IPS-18a (cell line): Measurements from ENCODE around the gene POLR1A.

ENCODE experiments used
- H3K27ac ChIP-seq: one replicate; pipeline ENCODE4 v1.5.1; 2013; ENCODE audit warnings: low read length
- H3K27me3 ChIP-seq: one replicate; pipeline ENCODE4 v1.6.1; 2013; ENCODE audit warnings: mild to moderate bottlenecking, low read length; ENCODE audit not compliant: control insufficient read depth, insufficient read depth
- H3K36me3 ChIP-seq: one replicate; pipeline ENCODE4 v1.6.1; 2013; ENCODE audit warnings: low read depth, low read length; ENCODE audit not compliant: control insufficient read depth
- H3K4me1 ChIP-seq: one replicate; pipeline ENCODE4 v1.6.1; 2013; ENCODE audit warnings: low read depth, low read length; ENCODE audit not compliant: control insufficient read depth
- H3K4me3 ChIP-seq: one replicate; pipeline ENCODE4 v1.5.1; 2013; ENCODE audit warnings: low read length
- H3K9ac ChIP-seq: one replicate; pipeline ENCODE4 v1.6.1; 2013; ENCODE audit warnings: mild to moderate bottlenecking, low read length, moderate library complexity
- H3K9me3 ChIP-seq: one replicate; pipeline ENCODE4 v1.6.1; 2013; ENCODE audit warnings: low read depth, low read length; ENCODE audit not compliant: control insufficient read depth

Gene POLR1A

DNA sequence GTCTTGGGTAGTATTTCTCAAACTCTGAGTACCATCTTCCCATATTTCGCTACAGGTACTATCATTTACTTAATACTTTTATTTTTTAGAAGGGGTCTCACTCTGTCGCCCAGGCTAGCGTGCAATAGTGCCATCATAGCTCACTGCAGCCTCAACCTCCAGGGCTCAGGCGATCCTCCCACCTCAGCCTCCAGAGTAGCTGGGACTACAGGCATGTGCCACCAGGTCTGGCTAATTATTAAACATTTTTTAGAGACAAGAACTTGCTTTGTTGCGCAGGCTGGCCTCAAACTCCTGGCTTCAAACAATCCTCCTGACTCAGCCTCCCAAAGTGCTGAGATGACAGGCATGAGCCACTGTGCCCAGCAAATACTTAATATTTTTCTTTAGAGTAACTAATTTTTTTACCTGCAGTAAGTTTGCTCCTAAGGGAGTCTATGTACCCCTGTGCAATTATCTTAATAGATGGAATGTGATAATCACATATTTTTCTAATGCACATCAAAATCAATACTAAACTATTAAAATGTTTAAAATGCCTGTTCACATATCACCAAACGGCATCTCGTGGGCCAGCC, 116.3 kb downstream of the POLR1A start:
- Histone ChIP-seq H3K4me1 (no peaks in the 10 kb centered on the region), H3K27ac (no peak overlapping the region), H3K9me3 (no peaks in the 10 kb centered on the region), H3K9ac (no peak overlapping the region), H3K4me3 (no peak overlapping the region), H3K27me3 (no peaks in the 10 kb centered on the region), H3K36me3 (no peaks in the 10 kb centered on the region)

DNA sequence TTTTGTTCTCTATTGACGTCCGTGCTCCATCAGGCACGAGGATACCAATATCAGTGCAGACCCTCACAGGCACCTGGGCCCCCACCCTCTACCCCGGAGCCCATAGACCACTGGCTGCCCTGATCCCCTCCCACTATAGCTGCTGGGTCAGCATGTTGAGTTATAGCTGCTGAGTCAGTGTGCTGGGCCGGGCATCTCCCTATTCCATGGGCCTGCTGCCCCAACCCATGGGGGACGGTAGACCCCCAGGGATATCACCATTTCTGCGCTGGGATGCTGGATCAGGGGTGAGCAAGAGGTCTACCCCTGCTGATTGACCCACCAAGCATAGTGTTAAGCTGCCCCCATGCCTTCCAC, 116.8 kb downstream of the POLR1A start:
- Histone ChIP-seq H3K27ac (no peak overlapping the region), H3K4me1 (no peaks in the 10 kb centered on the region), H3K36me3 (no peaks in the 10 kb centered on the region)

DNA sequence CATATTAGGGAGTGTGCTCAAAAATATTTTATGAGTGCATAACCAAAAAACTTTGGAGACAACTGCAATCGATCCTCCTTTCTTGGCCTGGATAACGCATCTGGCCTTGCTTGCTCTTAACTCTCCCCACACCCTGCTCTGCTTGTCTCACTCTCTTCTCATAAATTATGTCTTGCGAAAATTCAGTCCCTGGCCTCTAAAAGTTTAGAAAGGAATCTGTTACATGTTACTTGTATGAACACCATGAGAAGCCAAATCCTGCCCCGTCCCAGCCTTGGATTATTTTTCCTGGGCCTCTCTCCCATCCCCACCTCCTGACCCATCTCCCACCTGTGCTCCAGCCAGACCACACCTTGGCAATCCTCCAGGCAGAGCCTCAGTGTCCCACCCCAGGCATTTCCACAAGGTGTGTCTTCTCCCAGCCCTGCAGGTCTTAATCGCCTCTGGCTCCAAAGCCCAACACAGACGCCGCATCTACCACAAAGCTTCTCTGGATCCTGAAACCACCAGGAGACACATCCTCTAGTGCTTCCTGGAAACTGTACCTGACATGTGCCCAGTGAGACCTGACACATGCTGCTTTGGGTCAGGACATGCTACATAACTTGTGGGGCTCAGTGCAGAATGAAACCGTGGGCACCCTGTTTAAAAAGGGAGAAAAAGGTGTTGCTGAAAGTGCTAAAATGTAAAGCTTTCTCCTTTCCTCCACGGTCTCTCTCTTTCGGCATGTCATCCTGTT, 117.3 kb downstream of the POLR1A start:
- no peaks in the 10 kb centered on the region for H3K27me3 ChIP-seq
- no peak overlapping the region for H3K9ac ChIP-seq
- H3K4me3 ChIP-seq, result no peak overlapping the region
- H3K36me3 ChIP-seq, result no peaks in the 10 kb centered on the region
- no peaks in the 10 kb centered on the region for H3K4me1 ChIP-seq
- H3K9me3 ChIP-seq, result no peaks in the 10 kb centered on the region
- no peak overlapping the region for H3K27ac ChIP-seq

More for the DNA sequence above, 116.8 kb downstream of the POLR1A start:
- H3K9ac ChIP-seq, result no peak overlapping the region
- H3K9me3 ChIP-seq, result no peaks in the 10 kb centered on the region
- no peaks in the 10 kb centered on the region for H3K27me3 ChIP-seq
- no peak overlapping the region for H3K4me3 ChIP-seq

DNA sequence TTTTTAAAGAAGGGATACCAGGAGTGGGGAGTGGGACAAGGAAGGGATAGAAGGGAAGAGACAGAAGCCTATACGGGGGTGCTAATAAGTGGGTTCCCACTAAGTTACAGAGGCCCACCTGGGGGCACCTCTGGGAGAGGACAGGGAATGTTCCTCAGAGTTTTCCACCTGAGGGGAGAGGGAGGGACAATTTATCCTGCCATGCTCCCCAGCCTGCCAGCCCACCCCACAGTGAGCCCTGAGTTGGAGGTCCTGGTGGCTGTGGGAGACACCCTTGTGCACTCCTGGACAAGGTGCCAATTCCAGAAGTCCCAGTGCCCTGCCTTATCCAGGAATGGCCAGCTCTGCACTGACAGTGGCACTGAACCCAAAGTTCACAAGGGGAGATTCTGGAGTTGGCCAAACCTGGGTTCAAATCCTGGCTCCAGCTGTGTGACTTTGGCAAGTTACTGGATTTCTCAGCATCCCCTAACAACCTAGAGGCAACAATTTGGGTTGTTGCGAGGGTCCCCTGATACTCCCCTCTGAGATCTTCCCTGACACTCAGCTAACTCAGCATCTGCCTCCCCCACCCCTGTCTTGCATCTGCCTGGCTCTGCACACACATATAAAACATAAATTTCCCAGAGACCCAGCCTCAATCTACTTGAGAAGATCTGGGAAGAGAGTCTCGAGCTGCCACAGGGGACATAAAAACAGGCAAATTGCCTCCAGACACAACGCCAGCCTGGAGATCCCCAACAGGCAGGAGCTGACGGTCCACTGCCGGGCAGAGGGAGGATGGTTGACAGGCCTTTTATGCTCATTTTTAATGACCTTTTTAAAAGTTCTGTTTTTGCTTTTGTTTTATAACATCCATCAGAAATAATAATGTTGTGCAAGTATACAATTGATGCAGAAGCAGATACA, 118.2 kb downstream of the POLR1A start:
- H3K27ac ChIP-seq, result no peak overlapping the region
- no peaks in the 10 kb centered on the region for H3K4me1 ChIP-seq
- no peak overlapping the region for H3K4me3 ChIP-seq
- H3K9ac ChIP-seq, result no peak overlapping the region
- H3K27me3 ChIP-seq, result no peaks in the 10 kb centered on the region
- no peaks in the 10 kb centered on the region for H3K9me3 ChIP-seq
- H3K36me3 ChIP-seq, result no peaks in the 10 kb centered on the region

DNA sequence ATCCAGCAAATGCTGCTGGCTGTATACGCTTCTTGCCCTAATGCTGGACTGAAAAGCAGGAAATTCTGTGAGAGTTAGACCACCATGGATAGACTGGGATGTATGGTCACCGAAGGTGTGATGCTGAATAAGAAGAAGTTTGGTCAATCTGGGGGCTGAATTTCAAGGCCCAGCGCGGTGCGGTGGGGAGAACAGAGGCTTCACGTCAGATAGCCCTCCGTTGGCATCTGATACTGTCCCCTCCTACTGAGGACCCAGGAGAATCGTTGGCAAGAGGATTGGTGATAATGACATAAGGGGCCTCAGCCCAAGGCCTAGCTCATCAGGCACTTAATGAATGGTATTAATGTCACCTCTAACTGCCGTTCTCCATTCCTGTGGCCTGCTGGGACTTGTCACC, 119.6 kb downstream of the POLR1A start:
- no peak overlapping the region for H3K4me3 ChIP-seq
- H3K9me3 ChIP-seq, result no peaks in the 10 kb centered on the region

DNA sequence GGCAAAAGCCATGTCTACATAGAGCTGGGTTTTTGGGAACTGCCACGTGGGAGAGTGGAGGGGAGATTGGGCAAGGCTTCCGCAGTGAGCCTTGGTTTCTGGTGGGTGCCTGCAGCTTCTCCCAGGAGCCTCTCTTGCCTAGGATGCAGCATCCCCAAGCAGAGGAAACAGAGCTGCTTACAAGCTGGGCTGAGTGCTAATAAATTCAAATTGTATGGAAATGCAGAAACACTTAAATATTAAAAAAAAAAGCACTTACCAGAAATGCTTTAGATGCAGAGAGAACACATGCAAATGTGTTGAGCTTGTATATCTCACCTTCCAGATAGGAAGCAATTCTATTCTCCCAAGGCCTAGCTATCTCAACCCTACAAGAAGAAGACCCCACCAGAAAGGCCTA, 120.9 kb downstream of the POLR1A start:
- H3K4me3 ChIP-seq, result no peak overlapping the region
- no peaks in the 10 kb centered on the region for H3K27me3 ChIP-seq
- no peak overlapping the region for H3K27ac ChIP-seq
- no peak overlapping the region for H3K9ac ChIP-seq
- no peaks in the 10 kb centered on the region for H3K36me3 ChIP-seq
- H3K4me1 ChIP-seq, result no peaks in the 10 kb centered on the region
- no peaks in the 10 kb centered on the region for H3K9me3 ChIP-seq

More for the DNA sequence above, 119.6 kb downstream of the POLR1A start:
- no peaks in the 10 kb centered on the region for H3K4me1 ChIP-seq
- H3K27ac ChIP-seq, result no peak overlapping the region
- no peak overlapping the region for H3K9ac ChIP-seq
- H3K36me3 ChIP-seq, result no peaks in the 10 kb centered on the region
- no peaks in the 10 kb centered on the region for H3K27me3 ChIP-seq

DNA sequence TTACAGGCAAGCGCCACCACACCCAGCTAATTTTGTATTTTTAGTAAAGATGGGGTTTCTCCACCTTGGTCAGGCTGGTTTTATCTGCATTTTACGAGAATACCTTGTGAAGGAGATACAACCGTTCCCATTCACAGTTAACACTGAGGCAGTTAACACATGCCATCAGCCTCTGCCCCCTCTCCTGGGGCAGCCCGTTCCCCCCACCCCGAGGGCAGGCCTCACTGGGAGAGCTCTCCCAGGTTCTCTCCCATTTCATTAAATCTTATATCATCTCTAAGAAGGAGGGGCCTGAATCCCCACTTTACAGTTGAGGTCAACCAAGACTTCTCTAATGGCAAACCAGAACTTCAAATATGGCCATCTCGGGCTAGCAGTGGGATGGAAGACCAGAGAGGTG, 121.9 kb downstream of the POLR1A start:
- H3K4me1 ChIP-seq, result no peaks in the 10 kb centered on the region
- no peak overlapping the region for H3K9ac ChIP-seq
- no peaks in the 10 kb centered on the region for H3K9me3 ChIP-seq
- no peaks in the 10 kb centered on the region for H3K27me3 ChIP-seq
- H3K27ac ChIP-seq, result no peak overlapping the region
- no peak overlapping the region for H3K4me3 ChIP-seq
- no peaks in the 10 kb centered on the region for H3K36me3 ChIP-seq

DNA sequence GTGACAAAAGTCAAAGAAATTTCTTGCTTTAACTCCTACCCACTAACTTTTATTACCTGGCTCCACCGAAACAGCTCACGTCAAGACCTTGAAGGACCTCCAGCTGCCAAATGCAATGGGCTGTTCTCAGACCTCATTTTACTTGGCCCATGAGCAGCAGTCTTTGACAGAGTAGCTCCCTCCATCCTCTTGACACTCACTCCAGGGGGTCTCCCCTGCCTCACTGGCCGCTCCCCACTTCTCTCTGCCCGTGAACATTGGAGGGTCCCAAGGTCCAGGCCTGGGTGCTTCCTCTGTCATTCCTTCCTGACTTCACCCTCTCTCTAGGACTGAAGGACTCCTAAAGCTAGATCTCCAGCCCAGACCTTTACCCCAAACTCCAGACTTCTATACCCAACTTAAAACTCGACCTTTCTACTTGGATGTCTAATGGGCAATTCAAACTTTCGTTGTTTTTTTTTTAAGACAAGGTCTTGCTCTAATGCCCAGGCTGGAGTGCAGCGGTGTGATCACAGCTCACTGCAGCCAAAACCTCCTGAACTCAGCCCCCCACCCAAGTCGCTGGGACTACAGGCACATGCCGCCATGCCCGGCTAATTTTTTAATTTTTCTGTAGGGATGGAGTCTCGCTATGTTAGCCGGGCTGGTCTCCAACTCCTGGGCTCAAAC, 124.0 kb downstream of the POLR1A start:
- no peak overlapping the region for H3K27ac ChIP-seq
- no peaks in the 10 kb centered on the region for H3K27me3 ChIP-seq
- H3K36me3 ChIP-seq, result no peaks in the 10 kb centered on the region
- no peaks in the 10 kb centered on the region for H3K9me3 ChIP-seq
- no peak overlapping the region for H3K4me3 ChIP-seq
- H3K4me1 ChIP-seq, result no peaks in the 10 kb centered on the region
- no peak overlapping the region for H3K9ac ChIP-seq

DNA sequence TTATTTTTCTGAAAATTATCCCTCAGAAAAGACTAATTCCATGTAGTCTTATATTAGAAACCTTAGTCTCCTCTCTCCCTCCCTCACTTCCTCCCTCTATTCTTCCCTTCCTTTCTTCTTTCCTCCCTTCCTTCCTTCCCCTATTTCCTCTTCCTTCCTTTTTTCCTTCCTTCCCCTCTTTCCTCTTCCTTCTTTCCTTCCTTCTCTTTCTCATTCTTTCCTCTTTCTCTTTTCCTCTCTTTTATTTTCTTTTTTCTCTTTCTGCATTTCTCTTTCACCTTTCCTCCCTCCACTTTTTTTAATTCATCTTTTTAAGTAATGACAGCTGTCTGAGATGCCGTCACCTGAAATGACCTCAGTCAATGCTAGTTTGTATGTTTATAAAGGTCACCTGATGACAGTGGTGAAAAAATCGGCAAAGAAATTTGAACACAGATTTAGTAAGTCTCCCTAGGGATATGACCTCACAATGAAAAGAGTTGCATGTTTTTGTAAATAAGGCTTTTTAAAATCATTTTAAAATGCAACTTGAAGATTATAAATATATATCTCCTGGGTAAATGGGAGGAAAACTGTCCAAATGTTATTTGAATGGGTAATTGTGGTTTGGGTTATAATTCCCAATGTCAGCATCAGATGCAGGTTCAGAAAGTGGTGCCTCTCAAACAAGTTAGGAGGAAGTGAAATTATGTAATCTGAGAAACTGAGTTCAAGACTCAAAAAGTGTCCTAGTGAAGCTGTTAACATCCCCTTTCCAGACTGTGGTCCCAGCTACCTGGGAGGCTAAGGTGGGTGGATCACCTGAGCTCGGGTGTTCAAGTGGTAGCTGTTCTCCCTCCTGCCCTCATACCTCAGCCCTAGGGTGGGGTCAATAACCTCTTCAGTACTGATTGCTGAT, 126.6 kb downstream of the POLR1A start:
- no peaks in the 10 kb centered on the region for H3K4me1 ChIP-seq
- H3K9ac ChIP-seq, result no peak overlapping the region
- H3K4me3 ChIP-seq, result no peak overlapping the region
- H3K9me3 ChIP-seq, result no peaks in the 10 kb centered on the region
- H3K27ac ChIP-seq, result no peak overlapping the region
- no peaks in the 10 kb centered on the region for H3K27me3 ChIP-seq
- H3K36me3 ChIP-seq, result no peaks in the 10 kb centered on the region

DNA sequence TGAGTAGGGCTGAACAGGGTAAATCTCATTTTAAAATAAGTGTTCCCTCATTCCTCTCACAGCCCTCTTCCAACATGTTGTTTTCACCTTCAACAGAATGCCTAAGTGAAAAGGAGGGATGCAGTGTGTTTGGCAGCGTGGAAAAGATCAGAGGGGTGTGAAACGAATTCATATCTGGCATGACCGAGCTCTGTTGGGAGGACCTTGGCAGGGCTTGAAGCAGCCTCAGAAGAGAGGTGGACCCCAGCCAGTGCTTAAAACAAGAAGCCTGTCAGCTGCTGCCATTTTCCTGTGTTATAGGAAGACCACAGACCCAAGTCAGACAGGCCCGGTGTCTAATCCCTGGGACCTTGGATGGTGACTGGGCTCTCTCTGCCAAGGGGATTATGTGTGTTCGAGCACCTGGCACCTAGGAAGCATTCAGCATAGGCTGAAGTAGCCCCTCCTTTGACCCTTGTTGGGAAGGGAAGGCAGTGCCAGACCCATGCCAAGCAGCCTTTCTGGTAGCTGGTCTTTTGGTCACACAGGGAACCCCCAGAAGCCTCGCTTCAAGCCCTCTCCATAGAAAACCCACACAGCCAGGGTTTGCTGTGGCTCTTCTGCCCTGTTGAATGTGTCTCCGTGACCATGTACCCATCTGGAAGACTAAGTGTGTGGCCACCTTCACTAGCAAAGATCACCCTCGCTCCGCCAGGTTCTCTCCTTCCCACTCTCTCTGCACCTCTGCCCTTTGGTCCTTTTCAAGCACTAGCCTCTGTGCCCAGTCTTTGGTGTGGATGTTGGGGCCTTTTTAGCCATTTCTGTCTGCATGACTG, 129.4 kb downstream of the POLR1A start:
- Histone ChIP-seq H3K4me1 (no peaks in the 10 kb centered on the region), H3K36me3 (no peaks in the 10 kb centered on the region)

More for the DNA sequence above, 129.4 kb downstream of the POLR1A start:
- Histone ChIP-seq H3K27ac (no peak overlapping the region), H3K27me3 (no peaks in the 10 kb centered on the region), H3K9me3 (no peaks in the 10 kb centered on the region), H3K9ac (no peak overlapping the region), H3K4me3 (no peak overlapping the region)
